Ovary (tissue), 10 donors: ENCODE data around the gene PROSER1. TPM values are rescaled to one million over a fixed set of nuclear protein-coding genes. Genes with fewer than 3 reads are reported as not detected.
"Not testable (repeated sequence)": the region's sequence is repeated elsewhere in the genome, so short reads cannot be mapped to it uniquely, and the experiment has no call there.

Experiments used
- DNase-seq, 5 donors: peaks; one replicate each; pipeline ENCODE4 v3.0.0-alpha.2; 2019 to 2020
- H3K27ac ChIP-seq, 2 donors: fragments of 200-600 bp; one replicate each; pipeline versions ENCODE4 v1.5.1 to v1.8.0; 2019 to 2022
- H3K27me3 ChIP-seq: fragments of 200-600 bp; one replicate; pipeline ENCODE4 v1.8.0; 2022
- H3K36me3 ChIP-seq: fragments of 200-600 bp; sonication (generic); one replicate; pipeline ENCODE4 v1.5.1; 2019
- H3K4me1 ChIP-seq: one replicate; pipeline ENCODE4 v1.8.1; 2013; ENCODE audit warnings: mild to moderate bottlenecking, moderate library complexity; ENCODE audit not compliant: insufficient read depth
- H3K4me3 ChIP-seq: fragments of 200-600 bp; sonication (generic); one replicate; pipeline ENCODE4 v1.5.1; 2017
- H3K9me3 ChIP-seq, 2 donors: fragments of 200-600 bp in 1 of 2; sonication (generic) in 1 of 2; one replicate each; pipeline versions ENCODE4 v1.5.1 to v1.8.1; 2013 to 2019; ENCODE audit warnings: mild to moderate bottlenecking in 1 of 2, moderate library complexity in 1 of 2
- CTCF ChIP-seq, 3 donors: fragments of 450-650 bp in 2 of 3; fragments of 200-600 bp in 1 of 3; IDR thresholded peaks; one replicate each; pipeline versions ENCODE4 v1.5.1 to v1.8.0; 2016 to 2022; ENCODE audit warnings: antibody characterized with exemption in 3 of 3, mild to moderate bottlenecking in 1 of 3
- EP300 ChIP-seq: sonication (generic); formaldehyde crosslinking; IDR thresholded peaks from one replicate; pipeline ENCODE4 v1.6.1; 2017; ENCODE audit warnings: antibody characterized with exemption
- POLR2A ChIP-seq: fragments of 450-650 bp; IDR thresholded peaks from one replicate; pipeline ENCODE4 v1.6.1; 2017; ENCODE audit warnings: antibody characterized with exemption, mild to moderate bottlenecking, moderate library complexity
- WGBS, 3 donors: extraction: QIAGEN DNeasy Blood & Tissue Kit in 1 of 3; methylation state at CpG; one replicate each; pipeline versions ENCODE4 v1.1.5 to v1.1.7; 2013 to 2017; 5-methylcytosine and 5-hydroxymethylcytosine counted together
- intact Hi-C, 4 donors: fragments of 100-400 bp; cut with DNase I; formaldehyde crosslinking; loops; one replicate each; pipeline versions ENCODE4 v1.11.0 to v1.15.1; 2022 to 2023
- long read RNA-seq, 3 donors: library from polyadenylated mRNA in 2 of 3; unstranded in 2 of 3; transcript quantifications; one replicate each; pipeline ENCODE4 v2.0.0 and lab custom pipeline, GENCODE V29; 2021 to 2026
- polyA plus RNA-seq, 2 donors: library from polyadenylated mRNA; stranded (reverse); fragments of 200-250 nt in 1 of 2; fragments of 350-450 nt in 1 of 2; fragmentation: Illumina TruSeq in 1 of 2; extraction: RNeasy Lipid Tissue Mini Kit (QIAGEN cat#74804) in 1 of 2; gene quantifications; one replicate each; pipeline ENCODE4 v1.2.3, GENCODE V29; 2013 to 2014
- total RNA-seq, 7 donors: library from RNA; depleted of rRNA in 2 of 7; stranded (reverse); fragments of >200 nt in 2 of 7; fragmentation: NEBNext Ultra II Directional in 3 of 7; extraction: Animal tissue kit (Norgen Biotek cat#: 25700) in 3 of 7; gene quantifications; one replicate each; pipeline versions ENCODE4 v1.1.0 to v1.2.4, GENCODE V29; 2016 to 2023
- donor health status: DM: no; HTN: no; CAD: no; lungs with moderate emphysema.
- donor health status: DM: no; HTN: no; CAD: no.
- donor health status: Bipolar disorder and iron deficiency.
- donor health status: DM: yes; HTN: yes; CAD: no.
- donor health status: DM: no; HTN: no; CAD: no.
- donor health status: DM: yes; HTN: yes; CAD: no.

Gene PROSER1
- 10 to 100 TPM; 15.5 to 25.3 (median 17.5) TPM for total RNA-seq
- 10 to 100 TPM in 1 of 2 donors, 1 to 10 TPM in 1; 5.3 to 16.3 TPM for polyA plus RNA-seq
- long read RNA-seq, donor 1, partial matches to known transcripts: 8 of 9 reads
- long read RNA-seq, donor 1, other reads (novel, unspliced or antisense): 1 of 9 reads
- long read RNA-seq, donor 2, full-length matches to known transcripts: 4 of 22 reads
- long read RNA-seq, donor 2, partial matches to known transcripts: 18 of 22 reads
- long read RNA-seq, donor 2, other reads (novel, unspliced or antisense): 0 of 22 reads
- long read RNA-seq, donor 3, partial matches to known transcripts: 2 of 3 reads
- long read RNA-seq, donor 3, other reads (novel, unspliced or antisense): 1 of 3 reads

- WGBS, 3 donors: 0% methylated on average over 40 to 41 of the region's 41 CpGs
- peaks cover 2% of the 10 kb centered on the region for H3K4me1 ChIP-seq
- peak within 1 kb of the TSS in 1 of 2 donors; percentile 78 for H3K27ac ChIP-seq
- H3K36me3 ChIP-seq: no peaks in the 10 kb centered on the region
- H3K9me3 ChIP-seq: no peaks in the 10 kb centered on the region
- no peaks in the 10 kb centered on the region for H3K27me3 ChIP-seq
- intact Hi-C loops: no loop called here
- peak; percentile 94 to 97 (median 96) for DNase-seq
- H3K4me3 ChIP-seq: peak within 1 kb of the TSS; percentile 94
- peak in 1 of 3 donors; percentile 33 for TF ChIP-seq CTCF (IDR thresholded peaks at IDR 0.05)
- TF ChIP-seq POLR2A: no peak
- no peak for TF ChIP-seq EP300
Measured at GRCh38 chr13:39037880-39038568, at the start of gene PROSER1, which contains the start of gene NHLRC3. PROSER1 (minus strand) TSS chr13:39038089; CDS start chr13:39037242, 847 bp downstream. NHLRC3 (plus strand) TSS chr13:39038456; CDS start chr13:39038640, 184 bp downstream.

GRCh38 chr13:39086251-39086945, 48.5 kb upstream of the PROSER1 start:
- H3K27ac ChIP-seq, H3K4me1 ChIP-seq, H3K4me3 ChIP-seq, H3K9me3 ChIP-seq, H3K36me3 ChIP-seq, H3K27me3 ChIP-seq, intact Hi-C loops, DNase-seq: not testable (repeated sequence)
- WGBS, 3 donors: 56 to 66% (median 58%) methylated on average over 1 of the region's 1 CpG

GRCh38 chr13:39073983-39074382, 36.1 kb upstream of the PROSER1 start:
- H3K27me3 ChIP-seq: no peaks in the 10 kb centered on the region
- TF ChIP-seq CTCF (IDR thresholded peaks at IDR 0.05) (no peak), EP300 (no peak), POLR2A (no peak)
- intact Hi-C loops: no loop called here
- H3K27ac ChIP-seq: no peak overlapping the region
- no peak overlapping the region for H3K4me3 ChIP-seq
- 41 to 47% (median 46%) methylated on average over 3 of the region's 3 CpGs for WGBS, 3 donors
- DNase-seq: no peak
- H3K9me3 ChIP-seq: no peaks in the 10 kb centered on the region
- no peaks in the 10 kb centered on the region for H3K4me1 ChIP-seq
- H3K36me3 ChIP-seq: no peaks in the 10 kb centered on the region

- 82 to 88% (median 83%) methylated on average over 2 of the region's 2 CpGs for WGBS, 3 donors
- no peak for DNase-seq
Measured at GRCh38 chr13:39072842-39073241, 35.0 kb upstream of the PROSER1 start.

More at GRCh38 chr13:39072842-39073241, 35.0 kb upstream of the PROSER1 start:
- Histone ChIP-seq H3K4me1 (no peaks in the 10 kb centered on the region), H3K9me3 (no peaks in the 10 kb centered on the region), H3K36me3 (no peaks in the 10 kb centered on the region), H3K4me3 (no peak overlapping the region), H3K27ac (no peak overlapping the region), H3K27me3 (no peaks in the 10 kb centered on the region)
- intact Hi-C loops: no loop called here
- TF ChIP-seq CTCF (IDR thresholded peaks at IDR 0.05) (no peak), POLR2A (no peak), EP300 (no peak)
